DMS53 (cell line): Measurements from ENCODE around the gene AP1B1.

ENCODE experiments used
- DNase-seq: peaks from one replicate; lab custom pipeline; 2025; lab: John Stamatoyannopoulos, UW

AP1B1 gene

DNA sequence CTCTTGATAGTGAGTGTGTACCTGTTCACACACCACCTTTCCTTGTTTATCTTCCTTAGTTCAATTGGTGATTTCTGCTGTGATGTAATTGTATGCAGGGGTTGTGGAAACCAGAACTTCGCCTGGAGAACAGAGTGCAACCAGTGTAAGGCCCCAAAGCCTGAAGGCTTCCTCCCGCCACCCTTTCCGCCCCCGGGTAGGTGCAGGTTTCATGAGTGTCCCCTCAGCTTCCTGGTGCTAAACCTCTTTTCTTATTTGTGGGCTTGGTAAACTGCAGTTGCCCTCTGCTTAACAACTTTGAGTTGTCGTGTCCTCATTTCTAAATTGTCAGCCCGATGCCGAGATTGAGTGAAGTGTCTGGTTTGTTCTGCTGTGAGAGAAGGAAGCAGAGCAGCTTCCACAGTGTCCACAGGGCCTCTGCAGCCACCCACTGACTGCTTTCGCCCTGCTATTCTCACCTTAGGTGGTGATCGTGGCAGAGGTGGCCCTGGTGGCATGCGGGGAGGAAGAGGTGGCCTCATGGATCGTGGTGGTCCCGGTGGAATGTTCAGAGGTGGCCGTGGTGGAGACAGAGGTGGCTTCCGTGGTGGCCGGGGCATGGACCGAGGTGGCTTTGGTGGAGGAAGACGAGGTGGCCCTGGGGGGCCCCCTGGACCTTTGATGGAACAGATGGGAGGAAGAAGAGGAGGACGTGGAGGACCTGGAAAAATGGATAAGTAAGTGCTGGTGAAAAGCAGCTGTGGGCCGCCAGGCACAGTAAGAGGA is 89.1 kb downstream of the AP1B1 start:
- DNase-seq, result no peak

- no peak for DNase-seq
Measured at GRCh38 chr22:29298641-29299040, 89.7 kb downstream of the AP1B1 start.

DNA sequence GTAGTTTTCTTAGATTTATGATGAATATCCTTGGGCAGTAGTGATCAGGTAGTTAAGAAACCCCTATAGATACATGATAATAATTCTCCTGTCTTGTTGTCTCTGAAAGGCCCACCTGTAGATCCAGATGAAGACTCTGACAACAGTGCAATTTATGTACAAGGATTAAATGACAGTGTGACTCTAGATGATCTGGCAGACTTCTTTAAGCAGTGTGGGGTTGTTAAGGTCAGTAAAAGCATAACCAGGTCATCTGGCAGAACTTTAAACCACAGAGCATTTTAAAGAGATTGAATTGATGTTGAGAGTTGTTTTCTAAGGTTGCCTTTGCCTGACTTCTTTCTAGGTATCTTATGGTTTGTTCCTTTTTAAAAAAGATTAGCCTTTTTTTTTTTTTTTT is 96.0 kb downstream of the AP1B1 start:
- DNase-seq, result no peak

GRCh38 chr22:29291215-29291614 is 97.2 kb downstream of the AP1B1 start:
- DNase-seq, result no peak

DNA sequence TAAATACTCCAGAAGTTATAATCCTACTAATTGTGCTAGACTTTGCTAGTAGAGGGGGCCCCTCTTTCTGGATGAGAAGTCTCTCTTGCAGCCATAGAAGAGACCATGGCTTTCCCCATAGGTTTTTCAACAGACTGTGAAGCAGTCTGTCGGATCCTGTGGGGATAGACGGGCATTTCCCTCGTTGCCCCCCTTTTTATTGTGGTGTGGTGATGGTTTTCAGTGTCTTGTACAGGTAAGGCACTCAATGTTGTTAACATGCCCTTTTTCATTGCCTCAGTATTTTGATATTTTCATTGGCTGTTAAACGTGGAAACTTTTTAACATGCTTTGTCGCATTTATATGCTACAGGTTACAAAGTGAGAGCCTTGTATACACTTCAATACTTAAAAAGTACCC is 98.3 kb downstream of the AP1B1 start:
- DNase-seq, result no peak

GRCh38 chr22:29288837-29289236 is 99.5 kb downstream of the AP1B1 start:
- no peak for DNase-seq

DNA sequence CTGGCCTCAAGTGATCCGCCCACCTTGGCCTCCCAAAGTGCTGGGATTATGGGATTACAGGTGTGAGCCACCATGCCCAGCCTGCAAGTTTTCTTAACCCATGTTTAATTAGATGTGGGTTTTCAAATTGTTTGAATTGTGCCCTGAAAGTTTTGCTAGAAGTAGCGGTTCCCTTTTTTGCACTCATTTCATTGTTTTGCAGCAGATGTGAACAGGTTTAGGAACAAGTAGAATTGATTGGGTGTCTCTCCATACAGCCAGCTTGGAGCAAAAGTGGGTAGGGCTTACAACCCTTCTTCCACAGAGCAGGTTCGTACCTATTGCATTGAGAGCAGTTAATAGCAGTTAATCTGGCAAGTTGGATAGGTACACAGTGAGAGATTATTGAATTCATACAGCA is 104.2 kb downstream of the AP1B1 start:
- DNase-seq, result no peak

GRCh38 chr22:29277927-29278326 is 110.4 kb downstream of the AP1B1 start:
- DNase-seq, result no peak
